Gastrocnemius medialis (tissue), 4 donors: Measurements from ENCODE around the gene C1QA.

Experiments
- POLR2A ChIP-seq, 2 donors: fragments of 450-650 bp; IDR thresholded peaks; one replicate each; pipeline ENCODE4 v1.6.1; 2017; ENCODE audit warnings: antibody characterized with exemption in 2 of 2, mild to moderate bottlenecking in 2 of 2, moderate library complexity in 2 of 2
- TF ChIP-seq, protein P1 (sequence below), 5 experiments: fragments of 450-650 bp in 3 of 5; fragments of 200-600 bp in 2 of 5; sonication (generic) in 2 of 5; IDR thresholded peaks in 4 of 5; conservative IDR thresholded peaks in 1 of 5; 1 replicate in 4 of 5; 2 replicates in 1 of 5; pipeline ENCODE4 v1.5.1; 2016 to 2019; ENCODE audit warnings: antibody characterized with exemption in 5 of 5, mild to moderate bottlenecking in 3 of 5, moderate library complexity in 3 of 5

DNA sequence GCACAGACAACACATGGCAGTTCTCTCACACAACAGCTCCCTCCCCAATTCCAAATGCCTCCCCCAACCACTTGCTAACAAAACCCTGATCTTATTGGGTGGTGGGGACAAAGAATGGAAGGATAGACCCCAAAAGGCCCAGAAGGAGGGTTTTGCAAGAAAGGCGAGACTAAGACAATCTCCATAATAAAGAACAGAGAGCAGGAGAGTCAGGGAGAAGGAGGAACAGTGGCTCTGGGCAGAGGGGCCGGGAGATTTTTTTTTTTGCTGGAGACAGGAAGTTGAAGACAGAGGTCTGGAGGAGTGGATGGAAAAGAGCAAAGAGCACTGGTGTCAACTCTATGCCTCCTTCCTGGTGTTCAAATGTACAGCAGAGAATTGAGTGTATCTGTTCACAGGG lies 6.5 kb upstream of the C1QA start:
- TF ChIP-seq, protein P1, sequence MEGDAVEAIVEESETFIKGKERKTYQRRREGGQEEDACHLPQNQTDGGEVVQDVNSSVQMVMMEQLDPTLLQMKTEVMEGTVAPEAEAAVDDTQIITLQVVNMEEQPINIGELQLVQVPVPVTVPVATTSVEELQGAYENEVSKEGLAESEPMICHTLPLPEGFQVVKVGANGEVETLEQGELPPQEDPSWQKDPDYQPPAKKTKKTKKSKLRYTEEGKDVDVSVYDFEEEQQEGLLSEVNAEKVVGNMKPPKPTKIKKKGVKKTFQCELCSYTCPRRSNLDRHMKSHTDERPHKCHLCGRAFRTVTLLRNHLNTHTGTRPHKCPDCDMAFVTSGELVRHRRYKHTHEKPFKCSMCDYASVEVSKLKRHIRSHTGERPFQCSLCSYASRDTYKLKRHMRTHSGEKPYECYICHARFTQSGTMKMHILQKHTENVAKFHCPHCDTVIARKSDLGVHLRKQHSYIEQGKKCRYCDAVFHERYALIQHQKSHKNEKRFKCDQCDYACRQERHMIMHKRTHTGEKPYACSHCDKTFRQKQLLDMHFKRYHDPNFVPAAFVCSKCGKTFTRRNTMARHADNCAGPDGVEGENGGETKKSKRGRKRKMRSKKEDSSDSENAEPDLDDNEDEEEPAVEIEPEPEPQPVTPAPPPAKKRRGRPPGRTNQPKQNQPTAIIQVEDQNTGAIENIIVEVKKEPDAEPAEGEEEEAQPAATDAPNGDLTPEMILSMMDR (IDR thresholded peaks at IDR 0.05 in 4 of 5, conservative IDR thresholded peaks at IDR 0.05 in 1 of 5): no peak
- no peak for TF ChIP-seq POLR2A (IDR thresholded peaks at IDR 0.05)
